ENCODE measurements around the gene LRP1B.
"Not testable (repeated sequence)": the region's sequence is repeated elsewhere in the genome, so short reads cannot be mapped to it uniquely, and the experiment has no call there.

The LRP1B gene

GRCh38 chr2:142094233-142094632 lies 36.6 kb downstream of the LRP1B start:
- no peak for DNase-seq (ENCODE audit: low read depth)
- TF ChIP-seq CTCF (IDR thresholded peaks at IDR 0.05; ENCODE audit: low read depth, low read length, missing control alignments) = no peak
- no peak overlapping the region for H3K4me3 ChIP-seq (ENCODE audit: low read depth, low read length)

DNA sequence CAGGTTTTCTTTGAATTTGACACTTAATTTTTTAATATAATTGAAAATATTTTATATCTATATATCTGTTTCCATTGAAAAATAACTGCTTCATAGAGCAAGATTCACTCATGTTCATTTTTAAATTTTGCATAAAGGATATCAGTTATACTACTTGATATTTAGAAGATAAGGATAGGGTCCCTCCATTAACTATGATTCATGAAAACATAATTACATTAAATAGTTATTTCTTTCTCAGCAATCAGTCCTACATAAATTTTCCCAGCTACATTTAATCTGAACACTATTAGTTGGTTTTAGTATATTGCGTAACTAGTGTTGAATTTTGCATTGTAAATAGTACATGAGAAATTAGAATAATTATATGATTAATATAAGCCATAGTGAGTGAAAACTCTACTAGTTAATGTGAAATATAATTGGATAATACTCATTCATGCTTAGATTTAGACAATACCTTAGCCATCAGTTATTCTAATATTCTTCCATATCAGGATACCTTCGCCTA lies 42.7 kb downstream of the LRP1B start:
- no peak for TF ChIP-seq CTCF (IDR thresholded peaks at IDR 0.05; ENCODE audit: low read depth, low read length, missing control alignments)

DNA sequence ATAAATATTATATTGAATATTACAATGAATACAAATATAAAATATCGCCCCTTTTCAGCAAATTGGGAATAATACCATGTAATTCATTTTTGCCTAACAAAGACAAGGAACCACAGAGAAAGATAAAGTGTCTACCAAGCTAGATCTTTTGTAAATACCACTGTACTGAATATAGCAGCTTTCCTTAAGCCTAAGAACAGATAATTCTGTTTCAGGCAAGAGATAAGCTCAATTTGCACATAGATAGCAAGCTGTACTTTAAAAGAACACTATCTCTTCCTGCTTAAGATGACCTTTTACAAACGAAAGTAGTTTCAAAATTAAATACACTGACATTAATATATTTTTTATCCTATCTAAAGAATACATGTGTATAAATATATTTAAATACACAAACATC lies 43.2 kb downstream of the LRP1B start:
- DNase-seq (ENCODE audit: low read depth) = not testable (repeated sequence)

More for the DNA sequence above, 42.7 kb downstream of the LRP1B start:
- H3K4me3 ChIP-seq (ENCODE audit: low read depth, low read length) = no peak overlapping the region
- no peak for DNase-seq (ENCODE audit: low read depth)

DNA sequence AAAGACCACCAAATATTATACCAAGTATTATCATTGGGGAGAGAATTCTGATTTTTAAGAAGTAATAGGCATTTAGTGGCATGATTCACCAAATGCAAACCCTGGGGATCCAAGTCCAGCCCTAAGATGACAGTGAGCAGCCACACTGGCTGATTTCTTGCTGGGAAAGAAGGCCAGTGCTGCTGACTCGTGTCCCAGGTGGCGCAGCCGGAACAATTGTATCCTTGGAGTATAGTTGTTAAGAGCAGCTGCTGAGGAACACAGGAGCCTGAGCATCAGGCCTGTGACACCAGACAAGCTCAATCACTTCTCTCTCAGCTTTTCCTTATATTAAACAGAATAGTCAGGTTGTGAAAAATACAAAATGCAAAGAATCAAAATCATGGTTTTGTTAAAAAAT lies 48.4 kb downstream of the LRP1B start:
- H3K4me3 ChIP-seq (ENCODE audit: low read depth, low read length) = no peak overlapping the region
- no peak for TF ChIP-seq CTCF (IDR thresholded peaks at IDR 0.05; ENCODE audit: low read depth, low read length, missing control alignments)
- DNase-seq (ENCODE audit: low read depth) = no peak

More for the DNA sequence above, 43.2 kb downstream of the LRP1B start:
- not testable (repeated sequence) for H3K4me3 ChIP-seq (ENCODE audit: low read depth, low read length)

DNA sequence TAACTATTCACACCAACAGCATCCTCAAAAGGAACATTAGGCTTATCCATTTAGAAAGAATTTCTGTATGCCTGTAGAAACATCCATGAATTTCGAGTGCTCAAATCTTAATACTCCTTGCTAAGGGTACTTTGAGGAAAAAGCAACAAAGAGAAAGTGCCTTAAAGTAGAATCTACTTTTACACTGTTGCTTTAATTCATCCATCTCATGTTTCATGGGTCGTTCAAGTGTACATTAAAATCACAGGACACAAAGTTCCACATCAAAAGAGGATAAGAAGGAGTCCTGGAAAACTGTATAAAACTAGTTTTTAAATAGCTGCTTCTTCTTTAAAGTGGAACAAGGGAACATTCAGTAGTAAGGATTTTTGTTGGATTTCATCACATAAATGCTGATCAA lies 54.5 kb downstream of the LRP1B start:
- H3K4me3 ChIP-seq (ENCODE audit: low read depth, low read length) = no peak overlapping the region
- no peak for TF ChIP-seq CTCF (IDR thresholded peaks at IDR 0.05; ENCODE audit: low read depth, low read length, missing control alignments)
- no peak for DNase-seq (ENCODE audit: low read depth)

DNA sequence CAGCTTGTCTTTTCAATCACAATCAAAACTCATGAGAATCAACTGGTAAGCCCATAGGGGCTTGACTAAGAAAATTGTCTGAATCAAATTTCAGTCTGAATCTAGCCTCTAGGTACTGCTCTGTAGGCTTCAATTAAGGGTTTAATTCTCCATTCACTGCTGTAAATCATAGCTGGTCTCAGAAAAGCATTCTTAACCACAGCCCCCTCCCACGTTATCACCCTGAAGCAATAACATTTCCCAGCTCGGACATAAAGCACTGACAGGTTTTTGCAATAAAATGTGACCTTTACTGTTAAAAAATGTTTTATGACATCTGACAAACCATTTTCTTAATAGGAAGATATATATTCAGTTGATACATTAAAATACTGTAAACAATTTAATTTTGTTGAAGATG lies 55.0 kb downstream of the LRP1B start:
- no peak for DNase-seq (ENCODE audit: low read depth)
- H3K4me3 ChIP-seq (ENCODE audit: low read depth, low read length) = no peak overlapping the region
- no peak for TF ChIP-seq CTCF (IDR thresholded peaks at IDR 0.05; ENCODE audit: low read depth, low read length, missing control alignments)

- no peak for TF ChIP-seq CTCF (IDR thresholded peaks at IDR 0.05; ENCODE audit: low read depth, low read length, missing control alignments)
- H3K4me3 ChIP-seq (ENCODE audit: low read depth, low read length) = no peak overlapping the region
- DNase-seq (ENCODE audit: low read depth) = no peak
Measured at GRCh38 chr2:142069251-142069888, 61.4 kb downstream of the LRP1B start.

Measured in GM12864 (cell line).